Natural killer cell (primary cell): ENCODE results near the gene ADORA2B. TPM values are rescaled to one million over a fixed set of nuclear protein-coding genes. Genes with fewer than 3 reads are reported as not detected.
A peak's percentile ranks its signal among the peaks of the same experiment; 100 is the strongest.

Experiments
- ATAC-seq, 3 donors: fragments of 150-1000 bp in 2 of 3; fragments of 200-7000 bp in 1 of 3; cut with Tn5 transposase; 1 replicate in 1 of 3; 2 replicates in 2 of 3; pipeline ENCODE4 v1.10.0; 2021; ENCODE audit warnings: mild to moderate bottlenecking in 2 of 3, moderate library complexity in 2 of 3
- DNase-seq, 2 donors: peaks; one replicate each; pipeline versions ENCODE4 v3.0.0 to v3.0.0-alpha.2; 2013 to 2021; ENCODE audit warnings: mixed read lengths in 1 of 2
- H3K27ac ChIP-seq: one replicate; pipeline ENCODE4 v1.5.1; 2013; ENCODE audit warnings: mild to moderate bottlenecking, low read length
- H3K27me3 ChIP-seq: one replicate; pipeline ENCODE4 v1.6.1; 2013; ENCODE audit warnings: low read length; ENCODE audit not compliant: control insufficient read depth, insufficient read depth
- H3K36me3 ChIP-seq: one replicate; pipeline ENCODE4 v1.6.1; 2013; ENCODE audit warnings: low read length; ENCODE audit not compliant: control insufficient read depth, insufficient read depth
- H3K4me1 ChIP-seq: one replicate; pipeline ENCODE4 v1.6.1; 2013; ENCODE audit warnings: low read length; ENCODE audit not compliant: control insufficient read depth, insufficient read depth
- H3K4me3 ChIP-seq: one replicate; pipeline ENCODE4 v1.5.1; 2013; ENCODE audit warnings: low read length
- H3K9me3 ChIP-seq: one replicate; pipeline ENCODE4 v1.6.1; 2013; ENCODE audit warnings: low read length; ENCODE audit not compliant: control insufficient read depth, insufficient read depth
- H3K27ac Mint-ChIP-seq, 2 donors: one replicate each; pipeline ENCODE4 v1.8.0; 2022; ENCODE audit warnings: mild to moderate bottlenecking in 2 of 2, mixed read lengths in 2 of 2, moderate library complexity in 1 of 2
- H3K27me3 Mint-ChIP-seq, 2 donors: one replicate each; pipeline ENCODE4 v1.8.0; 2022; ENCODE audit warnings: low read depth in 2 of 2, mixed read lengths in 2 of 2
- H3K36me3 Mint-ChIP-seq: one replicate; pipeline ENCODE4 v1.8.0; 2022; ENCODE audit warnings: mixed read lengths
- H3K4me1 Mint-ChIP-seq, 2 donors: one replicate each; pipeline ENCODE4 v1.8.0; 2022; ENCODE audit warnings: mixed read lengths in 2 of 2
- H3K4me3 Mint-ChIP-seq: one replicate; pipeline ENCODE4 v1.8.0; 2022; ENCODE audit warnings: mild to moderate bottlenecking, moderate library complexity, mixed read lengths
- H3K9me3 Mint-ChIP-seq, 2 donors: one replicate each; pipeline ENCODE4 v1.8.0; 2022; ENCODE audit warnings: mixed read lengths in 2 of 2
- CTCF ChIP-seq: fragments of 200-600 bp; IDR thresholded peaks from one replicate; pipeline ENCODE4 v1.8.0; 2022; ENCODE audit warnings: antibody characterized with exemption
- WGBS: methylation state at CpG from one replicate; pipeline ENCODE4 v1.1.7; 2013; ENCODE audit warnings: missing lambda C conversion rate; ENCODE audit not compliant: insufficient coverage; 5-methylcytosine and 5-hydroxymethylcytosine counted together
- intact Hi-C: fragments of 100-400 bp; cut with micrococcal nuclease; formaldehyde crosslinking; loops from one replicate; pipeline ENCODE4 v1.14.2; 2022
- total RNA-seq, 4 donors: library from RNA; stranded (reverse); fragments of 120-200 nt in 1 of 4; gene quantifications; one replicate each; pipeline versions ENCODE4 v1.2.3 to v1.2.4, GENCODE V29; 2013 to 2022

The ADORA2B gene
- total RNA-seq, 3 donors from 2014 or later (not counting 1 experiment from before 2014, with no cell fraction given): 0.14 to 0.88 (median 0.41) TPM

DNA sequence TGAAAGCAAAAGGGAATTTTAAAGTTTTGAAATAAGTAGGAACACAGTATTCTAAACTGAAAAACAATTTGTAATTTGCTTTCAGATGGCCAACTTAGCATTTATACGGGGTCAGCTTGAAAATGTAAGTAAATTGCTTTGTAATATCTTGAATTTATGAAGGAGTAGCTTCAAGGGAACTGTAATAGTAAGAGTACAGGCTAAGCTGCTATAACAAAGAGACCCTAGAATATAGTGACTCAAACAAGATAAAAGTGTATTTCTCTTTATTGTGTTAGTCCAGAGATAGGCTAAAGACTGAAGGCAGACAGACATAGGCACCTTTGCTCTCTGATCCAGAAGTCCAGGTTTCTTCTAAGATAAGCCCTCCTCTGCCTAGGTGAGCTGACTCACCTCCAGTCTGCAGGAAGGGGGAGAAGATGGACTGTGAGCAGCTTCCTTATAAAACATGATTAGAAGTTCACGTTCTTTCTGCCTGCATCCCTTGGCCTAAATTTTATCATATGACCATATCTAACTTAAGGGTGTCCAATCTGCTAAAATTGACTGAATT is 57.9 kb downstream of the ADORA2B start:
- Histone ChIP-seq H3K4me1 (peaks cover 17% of the 10 kb centered on the region), H3K4me3 (no peak overlapping the region), H3K36me3 (peaks cover 56% of the 10 kb centered on the region), H3K27me3 (no peaks in the 10 kb centered on the region), H3K9me3 (no peaks in the 10 kb centered on the region), H3K27ac (no peak overlapping the region)
- ATAC-seq: no peak
- no peaks in the 10 kb centered on the region for H3K9me3 Mint-ChIP-seq
- 81% methylated on average over 2 of the region's 2 CpGs for WGBS
- no peaks in the 10 kb centered on the region for H3K27me3 Mint-ChIP-seq
- intact Hi-C loops: no loop called here
- H3K4me3 Mint-ChIP-seq: no peak overlapping the region
- H3K4me1 Mint-ChIP-seq: peaks cover 19 to 30% of the 10 kb centered on the region in 2 donors
- H3K36me3 Mint-ChIP-seq: peaks cover 13% of the 10 kb centered on the region
- no peak overlapping the region for H3K27ac Mint-ChIP-seq
- no peak for DNase-seq
- no peak for TF ChIP-seq CTCF

DNA sequence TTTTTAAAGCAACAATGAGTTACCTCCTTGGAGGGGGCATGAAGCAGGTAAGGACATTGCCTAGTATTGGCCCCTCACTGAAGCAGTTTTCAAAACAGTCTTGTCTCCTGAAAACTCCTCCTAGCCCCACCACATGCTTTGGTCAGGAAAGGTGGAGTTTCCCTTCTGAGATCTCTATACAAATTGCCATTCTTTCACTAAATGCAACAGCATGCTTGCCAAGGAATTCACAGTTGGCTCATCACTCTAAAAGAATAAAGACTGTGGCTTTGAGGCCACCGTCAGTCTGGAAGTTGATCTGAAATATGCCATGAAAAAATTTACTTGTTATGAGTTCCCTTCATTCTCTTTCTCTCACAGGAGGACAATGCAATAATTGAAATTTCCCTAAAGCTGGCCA is 58.9 kb downstream of the ADORA2B start:
- H3K27ac Mint-ChIP-seq: no peak overlapping the region
- H3K4me1 Mint-ChIP-seq: peaks cover 23 to 33% of the 10 kb centered on the region in 2 donors
- Histone ChIP-seq H3K4me3 (no peak overlapping the region), H3K27me3 (no peaks in the 10 kb centered on the region), H3K27ac (no peak overlapping the region), H3K36me3 (peaks cover 66% of the 10 kb centered on the region), H3K9me3 (no peaks in the 10 kb centered on the region), H3K4me1 (peaks cover 12% of the 10 kb centered on the region)
- H3K4me3 Mint-ChIP-seq: no peak overlapping the region
- H3K27me3 Mint-ChIP-seq: no peaks in the 10 kb centered on the region
- intact Hi-C loops: no loop called here
- H3K36me3 Mint-ChIP-seq: peaks cover 24% of the 10 kb centered on the region
- H3K9me3 Mint-ChIP-seq: no peaks in the 10 kb centered on the region
- ATAC-seq (no peak), DNase-seq (no peak)
- no peak for TF ChIP-seq CTCF
- 90% methylated on average over 1 of the region's 1 CpG for WGBS

DNA sequence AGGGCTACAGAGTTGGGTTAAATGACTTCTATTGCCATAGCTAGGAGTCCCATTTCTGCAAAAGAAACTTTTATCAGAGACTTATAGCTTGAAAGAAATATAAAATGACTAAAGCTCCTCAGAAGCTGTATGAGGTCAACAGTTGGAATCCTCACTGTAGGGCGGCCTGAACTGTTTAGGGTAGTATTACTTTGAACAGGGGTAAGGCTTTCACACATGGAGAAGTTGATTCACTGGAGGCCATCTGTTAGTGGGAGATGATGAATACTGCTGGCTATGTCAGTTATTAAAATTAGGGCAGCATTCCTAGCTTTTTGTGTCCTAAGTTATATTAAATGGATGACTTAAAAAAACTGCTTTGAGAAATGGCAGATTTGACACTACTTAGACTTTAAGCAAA is 60.7 kb downstream of the ADORA2B start:
- H3K36me3 ChIP-seq: peaks cover 71% of the 10 kb centered on the region
- no peaks in the 10 kb centered on the region for H3K9me3 ChIP-seq
- H3K4me3 ChIP-seq: no peak overlapping the region
- H3K9me3 Mint-ChIP-seq: no peaks in the 10 kb centered on the region
- H3K36me3 Mint-ChIP-seq: peaks cover 26% of the 10 kb centered on the region
- TF ChIP-seq CTCF: no peak
- peak overlapping the region in 1 of 2 donors; percentile 20 for H3K27ac Mint-ChIP-seq
- peaks cover 4% of the 10 kb centered on the region for H3K4me1 ChIP-seq
- intact Hi-C loops: no loop called here
- 100% methylated on average over 1 of the region's 1 CpG for WGBS
- DNase-seq (no peak), ATAC-seq (no peak)
- H3K27me3 ChIP-seq: no peaks in the 10 kb centered on the region
- no peak overlapping the region for H3K27ac ChIP-seq
- H3K4me1 Mint-ChIP-seq: peaks cover 20 to 21% of the 10 kb centered on the region in 2 donors
- no peak overlapping the region for H3K4me3 Mint-ChIP-seq
- no peaks in the 10 kb centered on the region for H3K27me3 Mint-ChIP-seq

GRCh38 chr17:16007439-16007838 is 62.5 kb downstream of the ADORA2B start:
- H3K4me3 ChIP-seq: no peak overlapping the region
- DNase-seq (no peak), ATAC-seq (no peak)
- Mint-ChIP-seq H3K27ac (no peak overlapping the region), H3K4me3 (no peak overlapping the region), H3K27me3 (no peaks in the 10 kb centered on the region), H3K9me3 (no peaks in the 10 kb centered on the region), H3K4me1 (peaks cover 5 to 10% of the 10 kb centered on the region in 2 donors), H3K36me3 (peaks cover 26% of the 10 kb centered on the region)
- H3K4me1 ChIP-seq: no peaks in the 10 kb centered on the region
- TF ChIP-seq CTCF: no peak
- intact Hi-C loops: no loop called here
- H3K9me3 ChIP-seq: no peaks in the 10 kb centered on the region
- no peaks in the 10 kb centered on the region for H3K27me3 ChIP-seq
- peaks cover 74% of the 10 kb centered on the region for H3K36me3 ChIP-seq
- H3K27ac ChIP-seq: no peak overlapping the region
- 87% methylated on average over 2 of the region's 3 CpGs for WGBS
